NCI-H2107 treated with DMSO at 0.1 percent for 48 hours (cell line): ENCODE data around the gene KLHL17.

Experiments
- DNase-seq: peaks from one replicate; lab custom pipeline; 2025; ENCODE audit not compliant: unreplicated experiment; lab: John Stamatoyannopoulos, UW

The KLHL17 gene

GRCh38 chr1:921011-921837 lies 39.2 kb upstream of the KLHL17 start:
- no peak for DNase-seq

GRCh38 chr1:923131-923990 lies 37.0 kb upstream of the KLHL17 start, which contains the start of gene SAMD11:
Gene SAMD11 (plus strand): TSS chr1:923923. CDS start chr1:924432, 509 bp downstream.
- no peak for DNase-seq

GRCh38 chr1:923991-924655 lies 36.3 kb upstream of the KLHL17 start:
- no peak for DNase-seq

- DNase-seq = no peak
These were observed 35.5 kb upstream of the KLHL17 start for GRCh38 chr1:924656-925560.

GRCh38 chr1:925561-926421 lies 34.6 kb upstream of the KLHL17 start:
- no peak for DNase-seq

GRCh38 chr1:927234-927633 lies 33.1 kb upstream of the KLHL17 start:
- no peak for DNase-seq

GRCh38 chr1:927748-928147 lies 32.6 kb upstream of the KLHL17 start:
- no peak for DNase-seq

GRCh38 chr1:928825-929661 lies 31.3 kb upstream of the KLHL17 start:
- DNase-seq = no peak

GRCh38 chr1:929712-930632 lies 30.4 kb upstream of the KLHL17 start:
- no peak for DNase-seq

GRCh38 chr1:930633-931138 lies 29.7 kb upstream of the KLHL17 start:
- DNase-seq = no peak

GRCh38 chr1:931380-932172 lies 28.8 kb upstream of the KLHL17 start:
- DNase-seq = no peak

GRCh38 chr1:932173-932510 lies 28.2 kb upstream of the KLHL17 start:
- no peak for DNase-seq

- DNase-seq = no peak
These were observed 27.4 kb upstream of the KLHL17 start for GRCh38 chr1:932776-933602.

- no peak for DNase-seq
These were observed 26.8 kb upstream of the KLHL17 start for GRCh38 chr1:933603-933940.

- no peak for DNase-seq
These were observed 25.2 kb upstream of the KLHL17 start for GRCh38 chr1:934991-935750.
